Activated T-cell treated with anti-CD3 and anti-CD28 coated beads, Interleukin-2, amount 50 U/mL, for 4 hours (primary cell): ENCODE measurements around the gene PHETA1. TPM values are rescaled to one million over a fixed set of nuclear protein-coding genes. Genes with fewer than 3 reads are reported as not detected.
A peak's percentile ranks its signal among the peaks of the same experiment; 100 is the strongest.

Source experiments
- ATAC-seq, 2 donors: fragments of 200-7000 bp; cut with Tn5 transposase; one replicate each; pipeline ENCODE4 v1.10.0; 2021
- DNase-seq: peaks from one replicate; pipeline ENCODE4 v3.0.0-alpha.2; 2020
- H3K27me3 Mint-ChIP-seq: one replicate; pipeline ENCODE4 v1.8.0; 2021; ENCODE audit warnings: low read depth, mixed read lengths
- H3K36me3 Mint-ChIP-seq: one replicate; pipeline ENCODE4 v1.8.0; 2022; ENCODE audit warnings: mixed read lengths; ENCODE audit not compliant: insufficient read depth
- H3K4me1 Mint-ChIP-seq: one replicate; pipeline ENCODE4 v1.8.0; 2021; ENCODE audit warnings: low read depth, mixed read lengths
- H3K4me3 Mint-ChIP-seq: one replicate; pipeline ENCODE4 v1.8.0; 2021; ENCODE audit warnings: mild to moderate bottlenecking, moderate library complexity, mixed read lengths
- H3K9me3 Mint-ChIP-seq: one replicate; pipeline ENCODE4 v1.8.0; 2021; ENCODE audit warnings: mixed read lengths
- total RNA-seq, 3 donors: library from RNA; stranded (reverse); gene quantifications; one replicate each; pipeline ENCODE4 v1.2.1, GENCODE V29; 2021

Gene PHETA1
- total RNA-seq, 3 donors from 2014 or later: 1.3 to 3.3 (median 1.8) TPM

DNA sequence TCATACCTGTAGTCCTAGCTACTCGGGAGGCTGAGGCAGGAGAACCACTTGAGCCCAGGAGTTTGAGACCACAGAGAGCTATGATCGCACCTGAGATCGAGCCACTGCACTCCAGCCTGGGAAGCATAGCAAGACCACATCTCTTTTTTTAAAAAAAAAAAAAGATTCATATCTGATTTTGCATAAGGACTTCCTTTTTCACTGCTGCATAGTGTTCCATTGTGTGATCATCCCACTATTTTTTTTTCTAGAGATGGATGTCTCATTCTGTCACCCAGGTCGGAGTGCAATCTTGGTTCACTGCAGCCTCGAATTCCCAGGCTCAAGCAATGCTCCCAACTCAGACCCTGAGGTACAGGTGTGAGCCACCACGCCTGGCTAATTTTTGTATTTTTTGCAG is 50.4 kb downstream of the PHETA1 start:
- peaks cover 4% of the 10 kb centered on the region for H3K4me1 Mint-ChIP-seq

DNA sequence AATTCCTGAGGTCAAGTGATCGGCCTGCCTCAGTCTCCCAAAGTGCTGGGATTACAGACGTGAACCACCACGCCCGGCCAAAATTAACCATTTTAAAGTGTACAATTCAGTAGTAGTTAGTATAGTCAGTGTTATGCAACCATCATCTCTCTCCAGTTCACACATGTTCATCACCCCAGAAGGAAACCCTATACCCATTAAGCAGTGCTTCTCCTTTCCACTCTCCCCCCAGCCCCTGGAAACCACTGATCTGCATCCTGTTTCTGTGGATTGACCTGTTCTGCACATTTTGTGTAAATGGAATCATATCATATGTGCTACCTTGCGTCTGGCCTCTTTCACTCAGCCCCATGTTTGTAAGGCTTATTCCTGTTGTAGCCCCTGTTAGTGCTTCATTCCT is 52.2 kb downstream of the PHETA1 start:
- DNase-seq (no peak), ATAC-seq (no peak)
- Mint-ChIP-seq H3K4me1 (peaks cover 4% of the 10 kb centered on the region), H3K36me3 (no peaks in the 10 kb centered on the region), H3K27me3 (peaks cover 14% of the 10 kb centered on the region), H3K9me3 (no peaks in the 10 kb centered on the region), H3K4me3 (no peak overlapping the region)

More for the DNA sequence above, 50.4 kb downstream of the PHETA1 start:
- Mint-ChIP-seq H3K27me3 (peaks cover 14% of the 10 kb centered on the region), H3K4me3 (no peak overlapping the region), H3K9me3 (no peaks in the 10 kb centered on the region), H3K36me3 (no peaks in the 10 kb centered on the region)
- DNase-seq (no peak), ATAC-seq (no peak)

DNA sequence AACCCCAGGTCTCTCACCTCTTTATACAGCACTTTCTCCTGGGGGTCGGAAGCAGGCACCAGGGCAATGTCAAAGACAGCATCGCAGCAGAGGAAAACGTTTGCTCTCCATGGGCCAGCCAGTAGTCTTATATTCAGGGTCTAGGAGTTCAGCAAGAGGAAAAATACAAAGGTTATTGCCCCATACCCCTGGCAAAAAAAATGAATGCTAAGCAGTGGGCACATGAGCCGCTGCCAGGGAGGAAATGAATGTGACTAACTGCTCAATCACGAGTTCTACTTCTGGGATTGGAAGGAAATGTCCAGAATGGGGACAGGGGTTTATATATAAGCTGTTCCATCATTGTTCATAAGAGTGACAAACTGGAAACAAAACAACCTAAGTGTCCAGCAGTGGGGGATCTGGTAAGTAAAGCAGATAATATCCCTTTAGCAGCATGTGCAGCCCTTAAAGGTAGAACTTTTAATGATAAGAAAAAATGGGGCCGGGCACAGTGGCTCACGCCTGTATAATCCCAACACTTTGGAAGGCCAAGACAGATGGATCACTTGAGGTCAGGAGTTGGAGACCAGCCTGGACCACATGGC is 53.8 kb downstream of the PHETA1 start:
- H3K4me3 Mint-ChIP-seq: no peak overlapping the region
- peaks cover 4% of the 10 kb centered on the region for H3K4me1 Mint-ChIP-seq
- H3K36me3 Mint-ChIP-seq: no peaks in the 10 kb centered on the region
- no peak for DNase-seq
- H3K27me3 Mint-ChIP-seq: peaks cover 14% of the 10 kb centered on the region
- ATAC-seq: no peak
- no peaks in the 10 kb centered on the region for H3K9me3 Mint-ChIP-seq

DNA sequence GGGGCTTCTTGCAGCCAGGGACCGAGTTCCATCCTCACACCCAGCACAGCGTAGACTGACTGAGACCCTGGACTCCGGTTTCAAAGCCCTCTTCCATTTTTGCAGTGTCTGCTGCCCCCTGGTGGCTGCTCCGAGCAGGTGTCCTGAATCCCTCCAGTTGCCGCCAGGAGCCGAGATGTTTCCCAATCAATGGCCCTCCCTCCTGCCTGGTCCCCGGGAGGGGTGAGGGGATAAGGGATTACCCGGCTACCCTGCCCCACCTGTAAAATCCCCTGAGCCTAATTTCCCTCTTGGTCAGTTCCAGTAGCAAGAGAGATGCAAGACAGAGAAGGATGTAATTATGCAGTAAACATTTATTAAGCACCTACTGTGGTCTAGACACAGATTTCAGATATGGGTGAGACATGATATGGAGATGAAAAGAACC is 55.0 kb downstream of the PHETA1 start:
- Mint-ChIP-seq H3K4me3 (no peak overlapping the region), H3K4me1 (peaks cover 7% of the 10 kb centered on the region), H3K27me3 (peaks cover 14% of the 10 kb centered on the region), H3K9me3 (no peaks in the 10 kb centered on the region), H3K36me3 (no peaks in the 10 kb centered on the region)
- ATAC-seq (peak; percentile 69 to 73), DNase-seq (peak; percentile 73)

DNA sequence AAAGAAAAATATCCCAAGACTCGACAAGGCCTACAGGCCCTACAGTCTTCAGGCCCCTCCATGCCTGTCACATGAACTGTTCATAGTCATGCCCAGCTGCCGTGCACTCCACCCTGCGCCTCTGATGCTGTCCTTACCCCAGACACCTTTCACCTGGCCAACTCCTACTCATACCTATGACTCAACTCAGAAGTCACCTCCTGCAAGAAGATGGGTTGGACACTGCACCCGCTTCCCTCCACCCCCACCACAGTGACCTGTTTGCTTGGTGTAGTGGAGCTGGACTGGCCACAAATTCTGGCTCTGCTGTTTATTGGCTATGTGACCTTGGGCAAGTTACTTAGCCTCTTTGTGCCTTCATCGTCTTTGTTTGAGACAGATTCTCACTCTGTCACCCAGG is 56.2 kb downstream of the PHETA1 start:
- H3K4me3 Mint-ChIP-seq: no peak overlapping the region
- peaks cover 14% of the 10 kb centered on the region for H3K27me3 Mint-ChIP-seq
- H3K4me1 Mint-ChIP-seq: peaks cover 7% of the 10 kb centered on the region
- no peaks in the 10 kb centered on the region for H3K9me3 Mint-ChIP-seq
- H3K36me3 Mint-ChIP-seq: no peaks in the 10 kb centered on the region
- no peak for ATAC-seq
- no peak for DNase-seq

- no peak overlapping the region for H3K4me3 Mint-ChIP-seq
- no peaks in the 10 kb centered on the region for H3K36me3 Mint-ChIP-seq
- H3K4me1 Mint-ChIP-seq: peaks cover 7% of the 10 kb centered on the region
- H3K9me3 Mint-ChIP-seq: no peaks in the 10 kb centered on the region
- peaks cover 9% of the 10 kb centered on the region for H3K27me3 Mint-ChIP-seq
- DNase-seq (no peak), ATAC-seq (no peak)
These were observed 56.9 kb downstream of the PHETA1 start for GRCh38 chr12:111312016-111312415.

DNA sequence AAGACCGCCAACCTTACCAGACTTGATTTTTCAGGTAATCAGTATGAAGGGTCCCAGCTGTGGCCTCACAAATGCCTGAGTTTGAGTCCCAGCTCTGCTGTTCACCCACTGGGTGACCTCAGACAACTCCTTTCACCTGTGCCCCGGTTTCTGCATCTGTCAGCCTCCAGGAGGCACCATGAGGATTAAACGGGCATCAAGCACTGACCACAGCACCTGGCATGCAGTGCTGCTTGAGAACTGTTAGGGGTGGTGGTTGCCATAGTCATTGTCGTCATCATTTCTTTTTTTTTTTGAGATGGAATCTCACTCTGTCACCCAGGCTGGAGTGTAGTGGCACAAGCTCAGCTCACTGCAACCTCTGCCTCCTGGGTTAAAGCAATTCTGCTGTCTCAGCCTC is 57.9 kb downstream of the PHETA1 start:
- Mint-ChIP-seq H3K4me3 (no peak overlapping the region), H3K9me3 (no peaks in the 10 kb centered on the region), H3K27me3 (peaks cover 9% of the 10 kb centered on the region), H3K4me1 (peaks cover 7% of the 10 kb centered on the region), H3K36me3 (no peaks in the 10 kb centered on the region)
- ATAC-seq (no peak), DNase-seq (no peak)

Other genes with a start within 250 kb of the PHETA1 start
- 10 to 100 TPM; 32.7 to 37.8 (median 35.9) TPM for gene SH2B3, start 36.8 kb upstream of the PHETA1 start, total RNA-seq
- 10 to 100 TPM; 32.3 to 34.8 (median 34.2) TPM for gene ATXN2, start 230.2 kb upstream of the PHETA1 start, total RNA-seq